LNCAP (cell line): ENCODE measurements around the gene SARS1.
A peak's percentile ranks its signal among the peaks of the same experiment; 100 is the strongest.

Source experiments
- TF ChIP-seq, protein P1 (sequence below): fragments of 450-650 bp; IDR thresholded peaks from 2 replicates; pipeline ENCODE4 v1.5.1; 2017; ENCODE audit warnings: mild to moderate bottlenecking

The SARS1 gene

GRCh38 chr1:109197158-109198042 lies 16.3 kb upstream of the SARS1 start:
- TF ChIP-seq, protein P1, sequence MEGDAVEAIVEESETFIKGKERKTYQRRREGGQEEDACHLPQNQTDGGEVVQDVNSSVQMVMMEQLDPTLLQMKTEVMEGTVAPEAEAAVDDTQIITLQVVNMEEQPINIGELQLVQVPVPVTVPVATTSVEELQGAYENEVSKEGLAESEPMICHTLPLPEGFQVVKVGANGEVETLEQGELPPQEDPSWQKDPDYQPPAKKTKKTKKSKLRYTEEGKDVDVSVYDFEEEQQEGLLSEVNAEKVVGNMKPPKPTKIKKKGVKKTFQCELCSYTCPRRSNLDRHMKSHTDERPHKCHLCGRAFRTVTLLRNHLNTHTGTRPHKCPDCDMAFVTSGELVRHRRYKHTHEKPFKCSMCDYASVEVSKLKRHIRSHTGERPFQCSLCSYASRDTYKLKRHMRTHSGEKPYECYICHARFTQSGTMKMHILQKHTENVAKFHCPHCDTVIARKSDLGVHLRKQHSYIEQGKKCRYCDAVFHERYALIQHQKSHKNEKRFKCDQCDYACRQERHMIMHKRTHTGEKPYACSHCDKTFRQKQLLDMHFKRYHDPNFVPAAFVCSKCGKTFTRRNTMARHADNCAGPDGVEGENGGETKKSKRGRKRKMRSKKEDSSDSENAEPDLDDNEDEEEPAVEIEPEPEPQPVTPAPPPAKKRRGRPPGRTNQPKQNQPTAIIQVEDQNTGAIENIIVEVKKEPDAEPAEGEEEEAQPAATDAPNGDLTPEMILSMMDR: no peak

DNA sequence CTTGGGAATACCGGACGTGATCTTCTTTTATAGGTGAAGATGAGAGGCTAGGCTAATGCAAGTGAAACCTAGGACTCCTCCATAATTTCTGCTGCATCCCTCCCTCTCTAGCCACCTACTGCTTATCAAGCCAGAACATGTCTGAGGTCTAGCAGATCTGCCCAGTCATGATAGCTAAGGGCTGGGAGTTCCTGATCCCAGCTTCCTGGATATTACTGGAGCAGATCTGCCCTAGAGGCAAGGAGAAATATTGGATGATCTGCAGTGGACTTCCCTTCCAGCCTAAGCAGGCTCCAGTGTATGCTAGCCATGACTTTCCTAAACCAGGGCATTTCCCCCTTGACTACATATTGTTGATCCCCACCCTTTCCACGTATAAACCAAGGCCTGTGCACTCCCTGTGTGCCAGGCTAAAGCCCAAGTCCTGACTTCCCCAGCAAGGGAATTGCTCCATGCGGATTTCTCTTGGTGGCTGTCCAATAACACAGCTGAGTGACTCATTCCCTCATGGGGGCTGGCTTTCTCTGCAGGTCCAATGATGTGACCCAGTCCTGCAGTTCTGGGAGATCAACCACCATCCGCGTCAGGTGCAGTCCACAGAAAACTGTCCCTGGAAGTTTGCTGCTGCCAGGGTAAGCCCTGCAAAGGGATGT lies 15.5 kb upstream of the SARS1 start:
- TF ChIP-seq, protein P1: no peak

- TF ChIP-seq, protein P1: no peak
These were observed 15.0 kb upstream of the SARS1 start for GRCh38 chr1:109198745-109199144.

DNA sequence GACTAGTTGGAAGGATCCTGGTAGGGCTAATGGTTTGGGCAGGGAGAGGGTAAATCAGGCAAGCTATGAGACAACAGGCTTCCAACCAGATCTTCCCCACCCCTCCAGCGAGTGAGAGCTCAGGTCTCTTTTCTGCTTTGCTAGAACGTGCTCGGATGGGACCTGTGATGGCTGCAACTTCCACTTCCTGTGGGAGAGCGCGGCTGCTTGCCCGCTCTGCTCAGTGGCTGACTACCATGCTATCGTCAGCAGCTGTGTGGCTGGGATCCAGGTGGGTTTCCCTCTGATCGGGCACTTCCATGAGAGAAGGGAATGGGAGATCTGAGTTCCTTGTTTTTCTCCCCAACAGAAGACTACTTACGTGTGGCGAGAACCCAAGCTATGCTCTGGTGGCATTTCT lies 14.0 kb upstream of the SARS1 start:
- TF ChIP-seq, protein P1: no peak

DNA sequence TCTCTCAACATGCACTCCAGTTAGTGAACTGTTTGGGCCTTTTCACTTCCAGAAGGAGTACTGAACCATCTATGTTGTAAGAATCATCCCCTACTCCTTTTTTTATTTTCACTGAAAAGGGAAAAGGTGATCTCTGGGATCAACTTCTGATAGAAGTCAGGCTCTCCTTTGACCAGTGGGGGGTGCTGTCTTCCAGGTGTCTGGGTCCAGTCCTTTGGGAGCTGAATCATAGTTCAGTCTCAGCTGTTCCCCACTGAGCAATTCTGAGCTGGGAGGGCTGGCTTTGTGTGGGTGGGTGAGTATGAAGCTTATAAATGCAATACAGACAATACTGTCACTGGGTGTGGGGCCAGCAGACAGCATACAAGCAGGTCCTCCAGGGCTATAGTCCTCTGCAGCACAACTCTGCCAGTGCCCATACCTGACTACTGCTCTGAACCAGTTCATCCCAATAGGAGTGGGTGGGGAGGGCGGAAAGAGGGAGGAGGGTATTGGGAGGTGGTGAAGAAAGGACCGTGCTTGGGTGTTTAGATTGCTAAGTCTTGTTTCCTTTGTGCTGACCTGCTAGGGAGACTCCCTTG lies 12.5 kb upstream of the SARS1 start:
- TF ChIP-seq, protein P1: peak; percentile 52

DNA sequence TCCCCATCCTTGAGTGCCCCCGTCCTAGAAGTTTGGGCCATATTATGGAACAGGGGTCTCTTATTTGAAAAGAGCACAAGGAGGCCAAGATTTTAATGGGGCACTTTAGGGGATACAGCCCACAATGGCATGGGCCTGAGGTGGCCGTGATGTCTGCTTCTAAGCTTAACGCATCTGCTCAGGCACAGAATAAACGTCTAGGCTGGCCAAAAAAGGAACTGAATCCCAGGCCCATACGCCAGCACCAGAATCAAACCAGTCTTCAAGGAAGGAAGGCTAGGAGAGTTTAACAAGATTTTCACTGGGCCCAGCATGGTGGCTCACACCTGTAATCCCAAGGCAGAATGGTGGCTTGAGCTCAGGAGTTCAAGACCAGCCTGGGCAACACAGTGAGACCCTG lies 9.2 kb upstream of the SARS1 start:
- TF ChIP-seq, protein P1: no peak

DNA sequence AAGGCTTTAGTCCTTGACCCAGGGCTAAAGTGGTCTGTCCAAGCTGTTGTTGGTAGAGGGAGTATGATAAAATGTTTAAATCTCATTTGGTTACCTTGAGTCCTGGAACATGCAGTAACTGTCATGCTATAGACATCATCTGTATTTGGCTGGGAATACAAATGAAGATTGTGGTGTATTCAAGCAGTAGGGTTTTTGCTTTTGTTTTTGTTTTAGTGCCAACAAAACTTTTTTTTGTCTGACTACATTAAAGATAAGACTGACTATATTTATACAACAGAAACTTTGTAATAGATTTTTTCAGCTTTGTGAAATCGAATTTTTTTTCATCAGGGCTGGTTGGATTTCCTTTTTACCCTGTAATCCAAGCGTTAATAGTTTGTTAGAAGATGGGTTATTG lies 7.4 kb upstream of the SARS1 start:
- TF ChIP-seq, protein P1: no peak
